Karpas-422 (cell line): ENCODE measurements around the gene LCP2. TPM values are rescaled to one million over a fixed set of nuclear protein-coding genes. Genes with fewer than 3 reads are reported as not detected.

Source experiments
- DNase-seq: peaks from one replicate; pipeline ENCODE4 v3.0.0-alpha.2; 2015
- H2AFZ ChIP-seq: fragments of 200-600 bp; sonication (generic); 2 replicates; pipeline ENCODE4 v1.6.1; 2014; ENCODE audit warnings: antibody characterized with exemption, low read length, mixed read lengths
- H3K27ac ChIP-seq: fragments of 200-600 bp; sonication (generic); 2 replicates; pipeline ENCODE4 v1.5.1; 2014; ENCODE audit warnings: mild to moderate bottlenecking, low read length, moderate library complexity
- H3K27me3 ChIP-seq: fragments of 200-600 bp; sonication (generic); 2 replicates; pipeline ENCODE4 v1.6.1; 2014; ENCODE audit warnings: low read length, mixed read lengths
- H3K36me3 ChIP-seq: fragments of 200-600 bp; sonication (generic); 2 replicates; pipeline ENCODE4 v1.6.1; 2014; ENCODE audit warnings: low read length, mixed read lengths; ENCODE audit not compliant: insufficient read depth
- H3K4me1 ChIP-seq: fragments of 200-600 bp; sonication (generic); 2 replicates; pipeline ENCODE4 v1.6.1; 2014; ENCODE audit warnings: mild to moderate bottlenecking, low read length, mixed read lengths
- H3K4me2 ChIP-seq: fragments of 200-600 bp; sonication (generic); 2 replicates; pipeline ENCODE4 v1.6.1; 2014; ENCODE audit warnings: low read length, low read depth, mild to moderate bottlenecking; ENCODE audit not compliant: poor library complexity, severe bottlenecking
- H3K4me3 ChIP-seq: fragments of 200-600 bp; sonication (generic); 2 replicates; pipeline ENCODE4 v1.5.1; 2014; ENCODE audit warnings: mild to moderate bottlenecking, antibody characterized with exemption, low read length, mixed read lengths
- H3K79me2 ChIP-seq: fragments of 200-600 bp; sonication (generic); 2 replicates; pipeline ENCODE4 v1.6.1; 2014; ENCODE audit warnings: mild to moderate bottlenecking, low read length, mixed read lengths
- H3K9ac ChIP-seq: fragments of 200-600 bp; sonication (generic); 2 replicates; pipeline ENCODE4 v1.6.0; 2014; ENCODE audit warnings: low read length
- H3K9me2 ChIP-seq: fragments of 200-600 bp; sonication (generic), shearing (Covaris generic); replicated peaks from 2 replicates; pipeline ENCODE4 v1.6.0; 2014; ENCODE audit warnings: mild to moderate bottlenecking, low read length, moderate library complexity; ENCODE audit not compliant: insufficient read depth
- H3K9me3 ChIP-seq: fragments of 300-700, 200-600 bp; sonication (generic); 2 replicates; pipeline ENCODE4 v1.6.1; 2014; ENCODE audit warnings: low read length, mixed read lengths
- H4K20me1 ChIP-seq: fragments of 200-600 bp; sonication (generic); 2 replicates; pipeline ENCODE4 v1.6.1; 2014; ENCODE audit warnings: mild to moderate bottlenecking, antibody characterized with exemption, low read length, low read depth; ENCODE audit not compliant: insufficient read depth
- total RNA-seq: library from RNA; depleted of rRNA; stranded (reverse); fragments of >200 nt; shearing (Covaris generic); gene quantifications from 2 replicates; pipeline ENCODE4 v1.2.3, GENCODE V29; 2014; ENCODE audit warnings: low replicate concordance

LCP2 gene
- total RNA-seq, 1 experiment from 2014 or later: 0.82 TPM

GRCh38 chr5:170265522-170265921, 32.1 kb downstream of the LCP2 start:
- peak; percentile 75 for DNase-seq
- Histone ChIP-seq H3K9ac (peak overlapping the region; percentile 55), H3K9me2 (no peaks in the 10 kb centered on the region), H4K20me1 (no peaks in the 10 kb centered on the region), H3K27me3 (no peaks in the 10 kb centered on the region), H3K4me2 (peak overlapping the region; percentile 76), H2AFZ (no peak overlapping the region), H3K27ac (peak overlapping the region; percentile 88), H3K4me1 (peaks cover 88% of the 10 kb centered on the region), H3K4me3 (peak overlapping the region; percentile 44), H3K79me2 (no peaks in the 10 kb centered on the region), H3K36me3 (no peaks in the 10 kb centered on the region), H3K9me3 (no peaks in the 10 kb centered on the region)

- Histone ChIP-seq H3K27ac (peak overlapping the region; percentile 88), H3K9me2 (no peaks in the 10 kb centered on the region), H2AFZ (no peak overlapping the region), H3K9me3 (no peaks in the 10 kb centered on the region), H4K20me1 (no peaks in the 10 kb centered on the region), H3K27me3 (no peaks in the 10 kb centered on the region), H3K4me1 (peaks cover 87% of the 10 kb centered on the region), H3K9ac (peak overlapping the region; percentile 50), H3K4me3 (0 out of 2 replicates have a peak overlapping the region, but pooled peaks have one; percentile 11), H3K36me3 (no peaks in the 10 kb centered on the region), H3K79me2 (no peaks in the 10 kb centered on the region), H3K4me2 (peak overlapping the region; percentile 76)
- DNase-seq: peak; percentile 79
Observed at GRCh38 chr5:170263906-170264305, 33.7 kb downstream of the LCP2 start.

GRCh38 chr5:170262061-170263045, 35.2 kb downstream of the LCP2 start:
- H2AFZ ChIP-seq: peak overlapping the region; percentile 62

GRCh38 chr5:170261528-170262043, 36.0 kb downstream of the LCP2 start:
- Histone ChIP-seq H3K4me3 (no peak overlapping the region), H3K27me3 (no peaks in the 10 kb centered on the region), H3K27ac (peak overlapping the region; percentile 33), H3K9ac (no peak overlapping the region), H4K20me1 (no peaks in the 10 kb centered on the region), H3K4me1 (peaks cover 87% of the 10 kb centered on the region), H3K79me2 (no peaks in the 10 kb centered on the region), H3K9me2 (no peaks in the 10 kb centered on the region), H2AFZ (no peak overlapping the region), H3K36me3 (no peaks in the 10 kb centered on the region), H3K4me2 (no peak overlapping the region), H3K9me3 (no peaks in the 10 kb centered on the region)
- DNase-seq: no peak

More at GRCh38 chr5:170262061-170263045, 35.2 kb downstream of the LCP2 start:
- Histone ChIP-seq H3K4me3 (no peak overlapping the region), H3K79me2 (no peaks in the 10 kb centered on the region), H3K4me1 (peaks cover 87% of the 10 kb centered on the region), H3K9me3 (no peaks in the 10 kb centered on the region), H3K4me2 (no peak overlapping the region), H3K36me3 (no peaks in the 10 kb centered on the region), H3K9ac (no peak overlapping the region), H4K20me1 (no peaks in the 10 kb centered on the region), H3K27ac (peak overlapping the region; percentile 88), H3K27me3 (no peaks in the 10 kb centered on the region), H3K9me2 (no peaks in the 10 kb centered on the region)
- DNase-seq: no peak

- H3K4me2 ChIP-seq: peak overlapping the region; percentile 79
- DNase-seq: peak; percentile 54
- no peaks in the 10 kb centered on the region for H4K20me1 ChIP-seq
- peak overlapping the region; percentile 64 for H3K9ac ChIP-seq
- no peaks in the 10 kb centered on the region for H3K27me3 ChIP-seq
- no peaks in the 10 kb centered on the region for H3K9me3 ChIP-seq
- peak overlapping the region; percentile 97 for H3K27ac ChIP-seq
- no peaks in the 10 kb centered on the region for H3K36me3 ChIP-seq
- peak overlapping the region; percentile 52; the same call in 1 of the 2 replicates for H3K4me3 ChIP-seq
- no peaks in the 10 kb centered on the region for H3K79me2 ChIP-seq
- H2AFZ ChIP-seq: peak overlapping the region; percentile 17; the same call in 1 of the 2 replicates
- no peaks in the 10 kb centered on the region for H3K9me2 ChIP-seq
- peaks cover 87% of the 10 kb centered on the region for H3K4me1 ChIP-seq
Observed at GRCh38 chr5:170257370-170257769, 40.2 kb downstream of the LCP2 start.

- Histone ChIP-seq H3K4me3 (peak overlapping the region; percentile 52), H3K27me3 (no peaks in the 10 kb centered on the region), H3K4me2 (peak overlapping the region; percentile 79), H2AFZ (no peak overlapping the region; the same call in 1 of the 2 replicates), H3K9me2 (no peaks in the 10 kb centered on the region), H3K9ac (peak overlapping the region; percentile 64), H4K20me1 (no peaks in the 10 kb centered on the region), H3K4me1 (peaks cover 87% of the 10 kb centered on the region), H3K79me2 (no peaks in the 10 kb centered on the region), H3K27ac (peak overlapping the region; percentile 97), H3K9me3 (no peaks in the 10 kb centered on the region), H3K36me3 (no peaks in the 10 kb centered on the region)
- DNase-seq: peak; percentile 80
Observed at GRCh38 chr5:170256571-170256970, 41.0 kb downstream of the LCP2 start.

GRCh38 chr5:170254056-170254455, 43.5 kb downstream of the LCP2 start:
- Histone ChIP-seq H3K79me2 (no peaks in the 10 kb centered on the region), H3K9me3 (no peaks in the 10 kb centered on the region), H3K4me1 (peaks cover 99% of the 10 kb centered on the region), H3K4me2 (peak overlapping the region; percentile 79), H3K27ac (peak overlapping the region; percentile 97), H4K20me1 (no peaks in the 10 kb centered on the region), H3K9me2 (no peaks in the 10 kb centered on the region), H3K36me3 (no peaks in the 10 kb centered on the region), H3K4me3 (peak overlapping the region; percentile 52), H2AFZ (no peak overlapping the region), H3K9ac (peak overlapping the region; percentile 64), H3K27me3 (no peaks in the 10 kb centered on the region)
- DNase-seq: peak; percentile 94
